HG02840 (cell line): ENCODE data around the gene GLT8D1.
"Not testable (repeated sequence)": the region's sequence is repeated elsewhere in the genome, so short reads cannot be mapped to it uniquely, and the experiment has no call there.

Experiments used
- ATAC-seq: cut with Tn5 transposase; IDR thresholded peaks from one replicate; pipeline ENCODE4 v1.9.1; 2021; ENCODE audit warnings: mild to moderate bottlenecking, moderate library complexity, moderate number of reproducible peaks; ENCODE audit not compliant: unreplicated experiment, low FRiP score

GLT8D1 gene

DNA sequence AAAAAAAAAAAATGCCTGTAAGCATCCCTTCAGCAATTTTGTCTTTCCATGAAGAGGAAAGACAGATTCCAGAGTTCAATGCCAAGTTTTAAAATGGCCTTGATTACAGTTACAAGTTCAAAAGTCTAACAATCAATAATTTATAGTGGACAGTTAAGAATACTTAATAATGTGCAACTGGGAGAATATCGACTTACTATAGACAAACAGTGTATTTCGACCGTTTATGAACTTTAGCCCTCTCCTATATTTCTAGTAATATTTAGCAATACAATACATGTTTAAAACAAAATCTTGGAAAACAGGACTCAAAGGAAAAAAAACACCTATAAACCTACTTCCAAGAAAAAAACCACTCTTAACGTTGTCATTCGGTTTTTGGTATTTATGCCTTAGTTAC is 21.4 kb downstream of the GLT8D1 start:
- ATAC-seq, result no peak

DNA sequence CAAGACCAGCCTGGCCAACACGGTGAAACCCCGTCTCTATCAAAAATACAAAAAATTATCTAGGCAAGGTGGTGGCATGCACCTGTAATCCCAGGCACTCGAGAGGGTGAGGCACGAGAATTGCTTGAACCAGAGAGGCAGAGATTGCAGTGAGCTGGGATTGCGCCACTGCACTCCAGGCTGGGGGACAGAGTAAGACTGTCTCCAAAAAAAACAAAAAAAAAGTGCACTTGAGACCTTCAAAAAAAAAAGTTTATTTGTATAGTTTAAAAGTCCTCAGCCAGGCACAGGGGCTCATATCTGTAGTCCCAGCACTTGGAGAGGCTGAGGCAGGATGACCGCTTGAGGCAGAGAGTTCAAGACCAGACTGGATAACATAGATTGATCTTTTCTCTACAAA is 22.0 kb downstream of the GLT8D1 start:
- no peak for ATAC-seq

DNA sequence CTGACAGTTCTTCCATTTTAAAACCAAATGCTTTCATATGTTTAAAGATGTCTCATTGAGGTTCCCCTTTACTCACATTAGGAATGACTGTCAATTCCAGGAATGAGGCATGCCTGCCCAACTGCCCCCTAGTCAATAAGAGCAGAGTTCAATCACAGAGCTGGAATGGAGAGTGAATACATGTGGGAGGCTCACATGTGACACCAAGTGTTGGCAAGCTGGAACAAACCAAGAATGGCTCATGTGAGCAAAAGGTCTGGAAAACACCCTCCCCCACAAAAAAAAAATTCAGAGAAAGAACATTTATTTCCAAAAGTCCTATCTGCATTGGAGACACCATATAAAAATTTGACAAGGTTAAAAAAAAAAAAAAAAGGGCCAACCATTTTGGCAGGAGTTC is 23.6 kb downstream of the GLT8D1 start:
- ATAC-seq, result no peak

DNA sequence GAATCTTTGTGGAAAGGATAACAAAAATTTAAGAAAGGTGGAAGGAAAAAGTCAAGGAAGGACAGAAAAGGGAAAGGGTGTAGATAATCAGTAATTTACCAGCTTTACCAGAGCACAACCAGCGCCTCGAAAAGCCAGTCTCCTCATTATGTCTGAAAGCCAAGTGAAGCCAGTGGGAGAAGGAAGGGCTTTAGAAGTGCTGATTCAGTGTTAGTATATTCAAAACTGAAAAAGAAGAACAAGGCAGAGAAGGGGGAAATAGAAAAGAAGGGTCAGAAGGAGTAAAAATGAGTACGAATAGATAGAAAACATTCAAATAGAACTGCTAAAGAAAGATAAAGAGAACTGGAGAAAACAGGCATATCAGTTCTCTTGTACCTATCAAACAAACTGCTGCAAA is 24.0 kb downstream of the GLT8D1 start:
- ATAC-seq, result no peak

DNA sequence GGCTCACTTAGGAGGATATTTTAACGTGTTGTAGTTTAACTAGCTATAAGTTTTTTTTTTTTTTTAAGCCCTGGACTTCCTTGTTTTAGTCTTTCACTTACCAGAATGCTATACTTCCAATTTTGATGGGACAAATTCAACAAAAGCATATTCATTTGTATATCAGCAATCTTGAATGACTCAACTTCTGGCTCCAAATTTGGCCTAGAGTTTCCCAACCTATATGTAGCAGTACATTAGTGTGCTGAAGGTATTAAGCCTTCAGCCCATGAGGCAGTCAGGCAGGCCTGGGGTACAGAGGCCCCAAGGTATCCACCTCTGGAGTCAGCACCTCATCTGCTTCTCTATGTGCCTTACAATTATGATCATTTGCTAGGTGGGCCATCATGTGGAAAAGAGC is 25.8 kb downstream of the GLT8D1 start:
- no peak for ATAC-seq

DNA sequence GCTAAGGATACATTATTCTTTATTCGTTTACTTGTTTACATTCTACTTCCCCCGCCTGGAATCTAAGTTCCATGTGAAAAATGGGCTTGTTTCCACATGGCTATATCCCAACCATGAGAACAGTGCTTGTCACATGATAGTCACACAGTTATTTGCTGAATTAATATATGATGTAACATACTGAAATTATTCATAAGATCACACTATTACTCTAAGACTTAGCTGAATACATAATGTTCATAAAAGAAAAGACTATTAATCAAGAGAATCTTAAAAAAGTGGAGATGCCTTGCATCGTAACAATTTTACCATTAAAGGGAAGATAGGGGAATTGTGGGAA is 26.4 kb downstream of the GLT8D1 start:
- ATAC-seq, result no peak

DNA sequence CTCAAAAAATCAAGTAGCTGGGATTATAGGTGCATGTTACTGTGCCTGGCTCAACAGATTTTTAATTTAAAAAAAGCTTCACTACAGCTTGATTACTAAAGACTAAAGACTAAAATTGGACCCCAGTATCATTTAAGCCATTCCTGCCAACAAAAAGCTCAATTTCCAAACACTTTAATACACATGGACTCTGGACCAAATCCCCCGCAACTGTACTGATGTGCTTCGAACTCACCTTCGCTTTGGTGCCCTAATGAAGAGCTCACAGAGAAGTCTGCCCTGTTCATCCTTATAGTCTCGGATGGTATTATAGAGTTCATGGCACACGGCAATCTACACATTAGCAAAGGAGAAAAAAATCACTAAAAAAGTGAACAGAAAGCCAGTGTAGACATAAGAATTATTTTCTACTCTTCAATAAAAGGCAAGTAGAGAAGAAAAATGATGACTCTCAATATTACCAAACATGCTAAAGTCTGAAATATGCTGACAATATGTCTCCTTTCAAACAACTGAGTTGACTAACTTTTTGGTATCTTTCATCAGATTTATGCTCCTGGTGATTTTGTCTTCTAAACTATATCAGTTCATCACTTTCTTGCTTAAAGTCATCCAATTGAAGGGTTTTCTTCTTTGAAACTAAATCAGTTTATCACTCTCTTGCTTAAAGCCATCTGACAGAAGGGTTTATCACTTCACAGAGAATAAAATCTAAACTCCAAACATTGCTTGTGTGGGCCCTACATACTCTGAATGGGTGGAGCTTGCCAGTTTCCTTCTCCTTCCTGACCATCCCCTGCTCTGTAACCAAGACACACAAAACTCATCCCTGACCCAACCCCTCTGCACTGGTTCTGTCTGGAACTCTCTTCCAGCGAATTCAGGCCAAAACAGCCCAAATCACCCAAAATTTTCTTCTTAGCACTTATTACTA is 27.1 kb downstream of the GLT8D1 start:
- no peak for ATAC-seq

DNA sequence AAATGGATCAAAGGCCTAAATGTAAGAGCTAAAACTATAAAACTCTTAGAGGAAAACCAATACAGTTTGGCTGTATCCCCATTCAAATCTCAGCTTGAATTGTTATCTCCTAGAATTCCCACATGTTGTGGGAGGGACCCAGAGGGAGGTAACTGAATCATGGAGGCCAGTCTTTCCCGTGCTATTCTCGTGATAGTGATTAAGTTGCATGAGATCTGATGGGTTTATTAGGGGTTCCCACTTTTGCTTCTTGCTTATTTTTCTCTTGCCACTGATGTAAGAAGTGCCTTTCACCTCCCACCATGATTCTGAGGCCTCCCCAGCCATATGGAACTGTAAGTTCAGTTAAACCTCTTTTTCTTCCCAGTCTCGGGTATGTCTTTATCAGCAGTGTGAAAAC is 29.4 kb downstream of the GLT8D1 start:
- not testable (repeated sequence) for ATAC-seq

DNA sequence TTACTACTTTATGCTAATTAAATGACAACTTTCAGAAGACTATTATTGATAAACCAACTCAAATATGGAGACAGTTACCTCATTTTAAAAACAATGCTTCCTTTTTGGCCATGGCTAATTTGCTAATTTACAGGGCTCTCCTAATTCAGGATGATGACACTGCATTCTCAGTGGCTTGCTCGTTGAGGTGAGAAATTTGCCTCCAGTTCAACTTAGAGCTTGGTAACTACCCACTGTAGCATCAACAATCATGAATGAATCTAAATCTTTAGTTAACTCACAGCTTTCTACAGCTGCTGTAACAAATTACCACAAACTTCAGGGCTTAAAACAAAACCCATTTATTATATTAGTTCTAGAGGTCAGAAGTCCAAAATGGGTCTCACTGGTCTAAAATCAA is 33.9 kb downstream of the GLT8D1 start:
- no peak for ATAC-seq

DNA sequence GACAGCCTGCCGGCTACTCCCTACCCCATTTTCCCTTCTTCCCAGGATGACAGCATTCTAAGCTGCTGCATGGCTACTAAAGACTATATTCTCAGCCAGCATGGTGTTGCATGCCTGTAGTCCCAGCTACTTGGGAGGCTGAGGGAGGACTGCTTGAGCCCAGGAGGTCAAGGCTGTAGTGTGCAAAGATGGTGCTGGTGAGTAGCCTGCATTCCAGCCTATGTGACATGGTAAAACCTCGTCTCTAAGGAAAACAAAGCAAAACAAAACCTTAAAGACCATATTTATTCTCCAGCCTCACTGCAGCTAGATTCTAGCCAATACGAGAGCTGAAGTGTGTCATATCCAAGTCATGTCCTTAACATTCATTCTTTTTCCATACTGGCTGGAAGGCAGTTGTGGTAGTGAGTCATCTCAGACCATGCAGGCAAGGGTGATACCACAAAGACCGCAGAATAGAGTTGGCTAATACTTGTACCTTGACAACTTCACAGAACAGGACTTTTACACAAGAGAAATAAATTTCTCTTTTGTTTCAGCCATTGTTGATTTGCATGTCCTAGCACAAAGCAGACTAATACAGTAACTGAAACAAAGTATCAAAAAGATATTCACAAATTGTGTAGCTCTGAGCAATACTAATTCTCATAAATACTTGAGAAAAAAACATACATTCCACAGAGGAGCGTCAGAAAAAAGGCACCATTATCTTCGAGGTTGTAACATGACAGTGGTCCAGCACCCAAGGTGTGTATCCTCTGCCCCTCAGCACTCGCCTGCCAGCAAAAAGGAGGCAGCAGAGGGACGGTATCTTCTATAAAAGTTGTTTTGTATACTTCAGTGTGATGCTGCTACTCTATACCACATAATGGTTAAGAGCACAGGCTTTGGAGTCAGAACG is 34.7 kb downstream of the GLT8D1 start:
- ATAC-seq, result peak; percentile 67

DNA sequence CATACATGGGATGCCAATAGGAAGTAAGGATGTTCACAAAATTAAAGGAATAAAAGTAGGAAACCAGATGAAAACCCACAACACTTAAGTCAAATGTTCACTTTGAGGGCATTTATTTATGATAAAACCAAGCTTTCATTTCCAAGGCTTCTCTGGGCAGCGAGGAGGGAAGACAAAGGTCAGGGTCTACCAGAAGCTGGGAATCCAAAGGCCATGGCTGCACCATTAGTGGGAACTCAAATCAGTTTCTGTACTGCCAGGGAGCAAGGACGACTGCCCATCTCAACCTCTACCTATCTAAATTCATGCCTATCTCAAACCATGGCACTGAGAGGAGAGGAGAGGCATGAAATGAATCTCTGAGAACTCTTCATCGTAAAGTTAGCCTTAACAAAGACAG is 42.5 kb downstream of the GLT8D1 start:
- no peak for ATAC-seq

DNA sequence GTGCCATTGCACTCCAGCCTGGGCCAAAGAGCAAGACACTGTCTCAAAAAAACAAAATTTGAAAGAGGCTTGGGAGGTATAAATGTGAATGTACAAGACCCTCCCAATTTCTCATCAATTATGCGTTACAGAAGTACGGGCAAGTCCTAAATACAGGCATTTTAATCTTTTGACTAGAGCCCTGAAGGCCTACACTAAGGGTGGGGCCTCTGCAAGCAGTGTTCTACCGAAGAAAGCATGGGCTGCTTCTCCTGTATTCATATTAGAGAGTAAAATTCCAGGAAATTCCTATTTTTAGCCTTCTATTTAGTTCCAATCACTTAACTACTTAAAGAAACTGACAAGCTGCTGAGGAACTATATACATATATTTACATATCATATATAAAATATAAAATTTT is 45.5 kb downstream of the GLT8D1 start:
- no peak for ATAC-seq

DNA sequence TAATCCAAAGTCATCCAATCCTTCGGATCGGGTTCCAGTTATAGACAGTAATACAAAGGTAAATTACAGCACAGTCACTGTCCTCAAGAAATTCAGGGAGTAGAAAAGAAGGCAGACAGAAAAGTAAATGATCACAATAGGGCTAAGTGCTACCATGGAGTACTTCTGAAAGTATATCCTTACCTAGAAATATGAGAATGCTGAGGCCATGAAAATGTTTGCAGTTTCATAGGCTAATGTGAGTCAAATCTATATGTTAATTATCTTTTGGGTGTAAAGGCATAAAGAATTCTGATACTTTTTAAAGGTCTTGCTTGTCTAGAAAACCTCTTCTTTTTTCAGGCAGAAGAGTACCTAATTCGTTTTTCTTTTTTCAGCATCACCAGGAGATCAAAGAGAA is 49.7 kb downstream of the GLT8D1 start:
- no peak for ATAC-seq

DNA sequence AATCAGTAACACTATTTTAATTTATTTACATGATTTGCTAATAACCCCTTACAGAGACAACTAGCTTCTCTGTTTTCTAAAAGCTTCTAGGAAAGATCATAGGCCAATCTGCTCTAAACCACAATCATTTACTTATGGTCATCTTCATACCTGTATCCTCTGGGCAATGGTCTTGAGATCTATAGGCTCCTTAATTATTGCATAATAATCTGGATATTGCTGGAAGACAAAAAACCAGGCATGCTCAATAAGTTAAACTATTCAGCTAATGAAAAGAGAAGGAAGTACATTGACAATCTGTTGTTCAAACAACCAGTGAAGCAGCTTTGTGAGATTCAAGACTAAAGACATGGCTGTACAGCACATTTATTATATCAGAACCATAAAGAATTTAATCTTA is 54.0 kb downstream of the GLT8D1 start:
- ATAC-seq, result no peak

DNA sequence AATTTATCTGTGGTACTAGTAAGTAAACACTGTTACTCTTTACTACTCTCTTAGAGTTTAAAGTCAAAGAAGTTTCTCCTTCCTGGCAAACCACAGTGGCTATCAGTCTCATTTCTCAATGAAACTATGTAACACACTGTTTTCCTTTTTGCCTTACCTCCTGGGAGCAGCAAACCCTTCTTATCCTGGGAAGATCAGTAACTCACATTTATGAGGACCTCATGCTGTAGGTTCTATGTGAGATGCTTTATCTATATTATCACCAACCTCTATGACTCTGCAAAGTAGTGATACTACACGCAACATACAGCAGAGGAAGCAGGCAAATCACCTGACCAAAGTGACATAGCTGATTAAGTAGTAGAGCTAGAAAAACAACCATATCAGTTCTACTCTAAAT is 55.2 kb downstream of the GLT8D1 start:
- no peak for ATAC-seq

DNA sequence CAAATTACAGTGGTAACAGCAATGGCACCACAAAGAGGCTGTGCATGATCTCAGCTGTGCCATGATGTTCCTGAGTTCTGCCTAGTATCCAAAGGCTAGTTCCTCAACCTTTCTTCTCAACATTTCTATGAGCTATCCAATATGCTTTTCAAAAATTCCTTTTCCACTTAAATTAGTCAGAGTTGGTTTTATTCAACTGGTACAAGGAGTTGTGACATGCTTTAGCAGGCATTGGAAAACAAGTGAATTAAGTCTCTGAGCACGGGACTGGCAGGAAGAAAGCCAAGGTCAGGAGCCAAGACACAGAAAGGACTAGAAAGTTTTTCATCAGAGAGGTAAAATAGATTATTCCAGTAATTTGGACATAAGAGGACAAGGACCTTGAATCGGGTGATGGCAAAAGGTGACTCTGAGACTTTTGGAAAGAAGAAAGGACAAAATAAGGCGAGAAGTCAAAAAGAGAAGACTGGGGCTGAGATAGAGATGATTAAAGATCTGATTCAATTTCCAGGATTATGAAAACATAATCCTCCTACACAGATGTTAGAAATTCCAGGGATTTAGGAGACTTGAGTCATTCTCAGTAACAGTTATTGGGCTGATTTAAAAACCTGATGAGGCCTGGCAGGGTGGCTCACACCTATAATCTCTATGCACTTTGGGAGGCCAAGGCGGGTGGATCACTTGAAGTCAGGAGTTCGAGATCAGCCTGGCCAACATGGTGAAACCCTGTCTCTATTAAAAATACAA is 56.0 kb downstream of the GLT8D1 start:
- ATAC-seq, result no peak

DNA sequence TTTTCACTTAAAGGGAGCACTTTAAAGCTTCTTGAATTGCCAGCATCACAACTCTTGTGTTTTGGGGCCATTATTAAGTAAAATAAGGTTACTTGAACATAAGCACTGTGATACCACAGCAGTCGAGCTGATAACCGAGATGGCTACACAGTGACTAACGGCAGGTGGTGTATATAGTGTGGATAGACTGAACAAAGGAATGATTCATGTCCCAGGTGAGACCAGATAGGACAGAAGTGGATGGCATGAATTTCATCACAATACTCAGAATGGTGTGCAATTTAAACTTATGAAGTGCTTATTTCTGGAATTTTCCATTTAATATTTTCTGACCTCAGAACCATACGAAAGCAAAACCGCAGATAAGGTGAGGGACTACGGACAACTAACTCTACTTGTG is 60.0 kb downstream of the GLT8D1 start:
- ATAC-seq, result no peak
